IgD-negative memory B cell (primary cell): ENCODE results near the gene EMD. TPM values are rescaled to one million over a fixed set of nuclear protein-coding genes. Genes with fewer than 3 reads are reported as not detected.
A peak's percentile ranks its signal among the peaks of the same experiment; 100 is the strongest.

Source experiments
- H3K27ac Mint-ChIP-seq, 3 donors: one replicate each; pipeline ENCODE4 v1.8.0; 2020 to 2022; ENCODE audit warnings: mild to moderate bottlenecking in 3 of 3, mixed read lengths in 3 of 3, moderate library complexity in 1 of 3
- H3K27me3 Mint-ChIP-seq: one replicate; pipeline ENCODE4 v1.8.0; 2021; ENCODE audit warnings: mixed read lengths
- H3K36me3 Mint-ChIP-seq: one replicate; pipeline ENCODE4 v1.8.0; 2020; ENCODE audit warnings: mild to moderate bottlenecking, mixed read lengths
- H3K4me1 Mint-ChIP-seq, 3 donors: one replicate each; pipeline ENCODE4 v1.8.0; 2020 to 2022; ENCODE audit warnings: mixed read lengths in 3 of 3, mild to moderate bottlenecking in 1 of 3
- H3K4me3 Mint-ChIP-seq, 4 donors: one replicate each; pipeline ENCODE4 v1.8.0; 2020 to 2022; ENCODE audit warnings: mild to moderate bottlenecking in 4 of 4, mixed read lengths in 4 of 4, moderate library complexity in 3 of 4
- H3K9me3 Mint-ChIP-seq, 3 donors: one replicate each; pipeline ENCODE4 v1.8.0; 2020 to 2021; ENCODE audit warnings: mixed read lengths in 3 of 3, mild to moderate bottlenecking in 1 of 3
- polyA plus RNA-seq: library from polyadenylated mRNA; unstranded; fragments of 300-500 nt; fragmentation: Illumina TruSeq; gene quantifications from one replicate; pipeline ENCODE4 v1.2.3, GENCODE V29; 2021

Gene EMD
- polyA plus RNA-seq, 1 donor from 2014 or later: 32.4 TPM

DNA sequence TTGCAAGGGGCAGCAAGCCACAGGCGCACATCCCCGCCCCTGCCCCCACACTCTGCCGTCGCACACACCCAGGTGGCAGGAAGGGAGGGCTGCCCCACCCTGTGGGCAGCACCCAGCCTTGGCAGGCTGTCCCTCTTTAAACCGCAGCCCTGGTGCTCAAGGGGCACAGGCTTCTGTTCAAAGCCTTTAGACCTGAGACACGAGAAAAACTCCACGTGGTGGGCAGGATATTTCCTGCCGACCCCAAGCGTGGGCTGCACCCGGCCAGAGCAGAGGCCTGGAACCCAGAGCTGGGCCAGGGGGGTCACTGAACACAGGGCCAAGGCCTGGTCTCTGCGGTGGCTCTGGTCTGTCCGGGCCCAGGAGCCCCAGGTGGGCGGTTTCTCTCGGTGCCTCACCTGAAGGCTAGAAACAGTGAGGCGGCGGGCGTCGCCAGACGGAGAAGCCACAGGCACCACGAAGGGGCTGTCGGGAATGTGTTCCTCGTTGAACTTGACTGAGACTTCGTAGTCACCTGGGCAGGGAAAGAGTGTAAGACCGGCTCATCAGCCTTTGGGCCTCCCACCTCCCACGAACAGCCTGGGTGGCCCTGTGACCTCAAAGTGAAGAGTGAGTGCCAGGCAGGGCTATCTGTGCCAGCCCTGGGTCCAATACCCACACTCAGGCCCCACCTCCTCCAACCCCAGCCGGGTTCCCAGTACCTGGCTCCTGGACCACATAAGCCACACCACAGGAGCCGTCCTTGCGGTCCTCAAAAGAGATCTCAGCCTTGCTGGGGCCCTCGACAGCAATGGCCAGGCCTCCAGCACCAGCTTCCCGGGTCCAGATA, 27.7 kb upstream of the EMD start:
- Mint-ChIP-seq H3K4me1 (peaks cover 5 to 17% (median 16%) of the 10 kb centered on the region in 3 donors), H3K27ac (peak overlapping the region; percentile 71 to 92 (median 91)), H3K27me3 (no peaks in the 10 kb centered on the region), H3K4me3 (peak overlapping the region; percentile 21 to 82 (median 78)), H3K9me3 (no peaks in the 10 kb centered on the region), H3K36me3 (peaks cover 4% of the 10 kb centered on the region)

DNA sequence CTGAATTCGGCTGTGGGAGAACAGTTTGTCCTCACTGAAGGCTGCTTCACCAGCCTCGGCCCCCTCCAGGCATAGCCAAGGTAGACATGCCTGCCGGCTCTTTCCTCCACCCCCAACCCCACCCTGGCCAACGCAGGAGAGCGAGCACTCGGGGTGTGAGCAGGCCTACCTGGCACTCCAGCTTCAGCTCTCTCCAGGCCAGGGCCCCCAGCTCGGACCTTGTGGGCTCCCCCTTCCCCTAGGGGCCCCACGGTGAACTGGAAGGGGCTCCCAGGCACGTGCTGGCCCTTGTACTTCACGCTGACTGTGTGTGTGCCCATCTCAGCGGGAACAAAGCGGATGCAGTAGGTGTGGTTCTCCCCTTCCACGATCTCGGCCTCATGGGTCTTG, 27.1 kb upstream of the EMD start:
- Mint-ChIP-seq H3K4me3 (peak overlapping the region in 3 of 4 donors; percentile 76 to 81 (median 78)), H3K9me3 (no peaks in the 10 kb centered on the region), H3K27ac (peak overlapping the region; percentile 71 to 92 (median 91)), H3K27me3 (no peaks in the 10 kb centered on the region), H3K36me3 (peaks cover 4% of the 10 kb centered on the region), H3K4me1 (peaks cover 5 to 17% (median 15%) of the 10 kb centered on the region in 3 donors)

DNA sequence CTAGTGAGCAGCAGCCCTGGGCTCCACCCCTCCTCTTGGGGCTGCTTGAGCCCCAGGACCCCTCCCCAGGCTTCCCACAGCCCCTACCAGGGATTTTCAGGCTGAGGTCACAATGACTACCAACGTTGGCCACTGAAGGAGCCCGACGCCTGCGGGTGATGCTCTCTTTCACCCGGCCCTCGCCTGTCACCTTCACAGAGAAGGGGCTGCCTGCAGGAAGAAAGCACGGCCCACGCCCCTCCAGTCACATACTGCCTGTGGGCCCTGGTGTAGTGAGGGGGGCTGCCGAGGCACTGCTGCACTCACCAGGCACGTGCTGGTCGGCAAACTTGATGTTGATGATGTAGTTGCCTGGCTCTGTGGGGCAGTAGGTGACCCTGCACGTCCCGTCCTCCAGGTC, 26.6 kb upstream of the EMD start:
- H3K4me3 Mint-ChIP-seq: peak overlapping the region in 3 of 4 donors; percentile 48 to 81 (median 78)
- H3K4me1 Mint-ChIP-seq: peaks cover 5 to 12% (median 10%) of the 10 kb centered on the region in 3 donors
- H3K9me3 Mint-ChIP-seq: no peaks in the 10 kb centered on the region
- H3K27ac Mint-ChIP-seq: peak overlapping the region in 2 of 3 donors; percentile 59 to 91
- H3K27me3 Mint-ChIP-seq: no peaks in the 10 kb centered on the region
- no peaks in the 10 kb centered on the region for H3K36me3 Mint-ChIP-seq

DNA sequence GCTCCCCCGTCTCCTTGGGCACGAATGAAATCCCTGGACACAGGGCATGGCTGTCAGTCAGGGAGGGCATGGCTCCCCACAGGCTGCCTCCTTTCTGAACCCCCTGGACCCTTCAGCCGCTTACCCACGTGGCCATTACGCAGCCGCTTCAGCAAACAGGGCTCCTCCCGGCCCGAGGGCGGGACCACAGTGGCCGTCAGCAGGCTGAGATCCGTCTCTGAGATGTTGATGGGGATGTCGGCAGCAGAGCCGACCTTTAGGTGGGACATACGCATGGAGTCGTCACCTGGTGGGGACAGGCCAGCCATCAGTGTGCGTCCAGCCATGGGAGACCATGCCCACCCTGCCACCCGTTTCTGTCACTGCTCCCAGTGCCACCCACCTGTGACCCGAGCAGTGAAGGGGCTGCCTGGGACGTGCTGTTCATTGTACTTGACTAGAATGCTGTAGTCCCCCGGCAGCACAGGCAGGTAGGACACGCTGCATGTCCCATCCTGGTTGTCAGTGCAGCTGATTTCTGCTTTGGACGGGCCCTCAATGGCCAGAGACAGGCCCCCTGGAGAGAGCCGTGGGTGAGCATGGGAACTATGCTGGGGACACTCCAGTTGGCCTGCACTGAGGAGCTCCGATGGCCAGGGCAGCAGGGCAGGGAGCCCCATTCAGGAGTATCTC, 25.8 kb upstream of the EMD start:
- H3K9me3 Mint-ChIP-seq: no peaks in the 10 kb centered on the region
- peak overlapping the region in 2 of 3 donors; percentile 74 to 87 for H3K27ac Mint-ChIP-seq
- H3K27me3 Mint-ChIP-seq: no peaks in the 10 kb centered on the region
- H3K36me3 Mint-ChIP-seq: no peaks in the 10 kb centered on the region
- peaks cover 5 to 11% (median 7%) of the 10 kb centered on the region in 3 donors for H3K4me1 Mint-ChIP-seq
- peak overlapping the region in 3 of 4 donors; percentile 27 to 45 (median 28) for H3K4me3 Mint-ChIP-seq

DNA sequence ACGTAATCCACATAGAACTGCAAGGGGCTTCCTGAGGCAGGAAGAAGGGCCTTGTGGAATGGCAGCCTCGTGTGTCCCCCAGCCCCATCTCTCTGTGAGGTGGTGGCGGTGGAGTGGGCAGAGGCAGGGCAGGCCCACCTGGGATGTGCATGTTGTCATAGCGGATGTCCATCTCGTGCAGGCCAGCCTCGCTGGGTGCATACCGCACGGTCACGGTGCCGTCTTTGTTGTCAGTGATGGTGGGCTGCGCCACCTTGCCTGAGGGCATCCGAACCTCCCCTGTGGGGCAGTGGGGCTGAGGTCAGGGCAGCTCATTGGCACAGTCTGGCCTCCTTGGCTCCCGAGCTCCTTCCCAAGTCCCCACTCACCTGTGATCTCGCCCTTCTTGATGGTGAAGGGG, 25.1 kb upstream of the EMD start:
- H3K9me3 Mint-ChIP-seq: no peaks in the 10 kb centered on the region
- no peak overlapping the region for H3K4me3 Mint-ChIP-seq
- peaks cover 5 to 10% (median 8%) of the 10 kb centered on the region in 3 donors for H3K4me1 Mint-ChIP-seq
- H3K27ac Mint-ChIP-seq: peak overlapping the region in 2 of 3 donors; percentile 74 to 87
- H3K36me3 Mint-ChIP-seq: no peaks in the 10 kb centered on the region
- no peaks in the 10 kb centered on the region for H3K27me3 Mint-ChIP-seq

- no peaks in the 10 kb centered on the region for H3K27me3 Mint-ChIP-seq
- peaks cover 5 to 9% (median 8%) of the 10 kb centered on the region in 3 donors for H3K4me1 Mint-ChIP-seq
- H3K27ac Mint-ChIP-seq: peak overlapping the region in 2 of 3 donors; percentile 35 to 69
- no peaks in the 10 kb centered on the region for H3K36me3 Mint-ChIP-seq
- no peaks in the 10 kb centered on the region for H3K9me3 Mint-ChIP-seq
- no peak overlapping the region for H3K4me3 Mint-ChIP-seq
Observed at GRCh38 chrX:154354516-154354915, 24.6 kb upstream of the EMD start.

DNA sequence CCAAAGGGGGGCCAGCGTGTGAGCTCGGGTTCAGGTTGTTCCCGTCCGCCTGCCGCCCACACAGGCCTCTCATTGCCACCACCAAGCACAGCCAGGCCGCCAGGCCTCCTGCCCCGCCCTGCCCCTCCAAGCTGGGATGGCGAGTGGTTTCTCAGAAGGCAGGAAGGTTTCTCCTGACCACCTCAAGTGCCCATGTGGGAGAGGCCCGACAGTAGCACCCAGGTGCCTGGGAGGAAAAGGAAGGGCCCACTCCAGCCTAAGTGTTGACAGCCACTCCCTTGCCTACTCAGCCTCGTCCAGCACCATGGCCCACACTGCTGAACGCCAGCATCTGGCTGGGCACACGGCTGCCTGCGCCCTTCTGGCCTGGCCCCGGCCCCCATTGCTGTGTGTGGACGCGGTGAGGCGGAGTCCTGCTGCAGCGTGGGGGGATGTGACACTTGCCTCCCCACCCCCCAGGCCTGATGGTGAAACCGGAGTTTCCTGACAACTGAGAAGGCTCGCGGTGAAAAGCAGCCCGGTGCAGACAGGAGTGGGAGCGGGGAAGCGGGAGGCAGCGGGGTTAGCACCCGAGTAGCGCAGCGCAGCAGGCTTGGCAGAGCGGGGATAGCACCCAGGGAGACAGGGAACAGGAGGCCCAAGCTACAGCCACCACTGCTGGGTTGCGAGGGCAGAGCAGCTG, 23.9 kb upstream of the EMD start:
- Mint-ChIP-seq H3K36me3 (no peaks in the 10 kb centered on the region), H3K27ac (peak overlapping the region in 1 of 3 donors; percentile 69), H3K4me1 (peaks cover 5 to 9% (median 8%) of the 10 kb centered on the region in 3 donors), H3K4me3 (peak overlapping the region in 1 of 4 donors; percentile 75), H3K9me3 (no peaks in the 10 kb centered on the region), H3K27me3 (no peaks in the 10 kb centered on the region)

- no peaks in the 10 kb centered on the region for H3K9me3 Mint-ChIP-seq
- no peak overlapping the region for H3K27ac Mint-ChIP-seq
- H3K36me3 Mint-ChIP-seq: no peaks in the 10 kb centered on the region
- H3K4me3 Mint-ChIP-seq: no peak overlapping the region
- H3K27me3 Mint-ChIP-seq: no peaks in the 10 kb centered on the region
- peaks cover 5 to 9% (median 8%) of the 10 kb centered on the region in 3 donors for H3K4me1 Mint-ChIP-seq
Observed at GRCh38 chrX:154355776-154356140, 23.3 kb upstream of the EMD start.

GRCh38 chrX:154356596-154356995, 22.5 kb upstream of the EMD start:
- no peaks in the 10 kb centered on the region for H3K36me3 Mint-ChIP-seq
- H3K4me1 Mint-ChIP-seq: peaks cover 0 to 5% (median 5%) of the 10 kb centered on the region in 3 donors
- H3K27ac Mint-ChIP-seq: no peak overlapping the region
- H3K4me3 Mint-ChIP-seq: no peak overlapping the region
- H3K27me3 Mint-ChIP-seq: no peaks in the 10 kb centered on the region
- no peaks in the 10 kb centered on the region for H3K9me3 Mint-ChIP-seq

DNA sequence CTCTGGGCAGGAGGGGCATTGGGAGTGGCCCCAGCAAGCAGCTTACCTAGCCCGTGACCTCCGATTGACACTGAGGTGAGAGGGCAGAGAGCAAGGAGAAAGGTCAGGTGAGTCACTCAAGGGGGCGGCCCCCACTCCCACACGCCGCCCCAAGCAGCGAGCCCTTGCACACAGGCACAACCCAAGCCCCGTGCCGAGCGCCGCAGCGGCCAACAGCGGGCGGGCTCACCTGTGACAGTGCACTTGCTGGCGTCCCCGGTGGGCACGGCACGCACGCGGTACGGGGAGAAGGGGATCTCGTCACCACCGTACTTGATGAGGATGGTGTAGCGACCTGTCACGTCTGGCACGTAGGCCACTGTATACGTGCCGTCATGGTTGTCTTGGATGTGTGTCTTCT, 21.9 kb upstream of the EMD start:
- Mint-ChIP-seq H3K4me3 (no peak overlapping the region), H3K36me3 (no peaks in the 10 kb centered on the region), H3K4me1 (peaks cover 0 to 3% (median 2%) of the 10 kb centered on the region in 3 donors), H3K27me3 (no peaks in the 10 kb centered on the region), H3K27ac (peak overlapping the region in 1 of 3 donors; percentile 53), H3K9me3 (no peaks in the 10 kb centered on the region)

DNA sequence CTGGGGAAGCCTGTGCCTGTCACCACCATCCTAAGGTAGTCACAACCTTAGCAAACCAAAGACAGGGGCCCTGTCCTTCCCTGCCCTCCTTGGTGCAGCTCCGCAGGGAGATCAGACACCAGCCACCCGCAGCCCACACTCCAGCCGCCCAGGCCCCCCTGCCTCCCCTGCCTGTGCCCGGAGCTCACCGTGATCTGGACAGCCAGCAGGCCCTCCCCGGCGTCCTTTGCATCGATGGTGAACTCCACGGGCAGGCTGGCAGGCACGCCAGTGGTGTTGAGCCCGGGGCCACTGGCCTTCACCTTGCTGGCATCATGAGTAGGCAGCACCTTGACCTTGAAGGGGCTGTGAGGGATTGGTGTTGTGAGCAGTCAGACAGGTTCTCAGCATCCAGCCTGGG, 21.1 kb upstream of the EMD start:
- Mint-ChIP-seq H3K4me3 (no peak overlapping the region), H3K9me3 (no peaks in the 10 kb centered on the region), H3K27me3 (no peaks in the 10 kb centered on the region), H3K27ac (no peak overlapping the region), H3K4me1 (peaks cover 0 to 3% (median 2%) of the 10 kb centered on the region in 3 donors), H3K36me3 (no peaks in the 10 kb centered on the region)

GRCh38 chrX:154358829-154359228, 20.3 kb upstream of the EMD start:
- Mint-ChIP-seq H3K27me3 (no peaks in the 10 kb centered on the region), H3K27ac (peak overlapping the region in 1 of 3 donors; percentile 70), H3K4me3 (peak overlapping the region in 1 of 4 donors; percentile 67), H3K9me3 (no peaks in the 10 kb centered on the region), H3K36me3 (no peaks in the 10 kb centered on the region), H3K4me1 (peaks cover 0 to 1% (median 0%) of the 10 kb centered on the region in 3 donors)

- peak overlapping the region in 2 of 3 donors; percentile 27 to 70 for H3K27ac Mint-ChIP-seq
- H3K36me3 Mint-ChIP-seq: no peaks in the 10 kb centered on the region
- no peak overlapping the region for H3K4me3 Mint-ChIP-seq
- no peaks in the 10 kb centered on the region for H3K27me3 Mint-ChIP-seq
- H3K4me1 Mint-ChIP-seq: peaks cover 0 to 1% (median 0%) of the 10 kb centered on the region in 3 donors
- H3K9me3 Mint-ChIP-seq: no peaks in the 10 kb centered on the region
Observed at GRCh38 chrX:154359362-154360154, 19.5 kb upstream of the EMD start.

DNA sequence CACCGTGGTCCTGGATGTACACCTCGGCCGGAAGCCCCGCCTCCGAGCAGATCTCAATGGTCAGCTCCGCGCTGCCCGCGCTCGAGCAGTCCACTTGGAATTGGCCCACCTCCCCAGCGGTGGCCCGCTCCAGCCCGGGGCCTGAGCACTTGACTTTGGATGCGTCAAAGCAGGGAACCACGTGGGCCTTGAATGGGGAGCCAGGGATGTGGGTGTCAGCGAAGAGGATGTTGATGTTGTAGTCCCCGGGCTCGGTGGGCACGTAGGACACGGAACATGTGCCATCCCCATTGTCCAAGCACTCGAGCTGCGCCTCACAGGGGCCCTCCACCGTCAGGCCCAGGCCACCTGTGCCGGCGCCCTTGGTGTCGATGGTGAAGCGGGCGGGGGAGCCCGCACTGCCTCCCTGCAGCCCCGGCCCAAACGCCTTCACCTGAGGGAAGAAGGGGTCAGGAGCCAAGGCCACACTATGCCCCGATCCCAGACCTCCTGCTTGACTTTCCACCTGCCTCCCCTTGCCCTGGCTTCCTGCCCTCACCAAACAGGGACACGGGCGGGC, 18.9 kb upstream of the EMD start:
- no peak overlapping the region for H3K4me3 Mint-ChIP-seq
- H3K27me3 Mint-ChIP-seq: no peaks in the 10 kb centered on the region
- peaks cover 0 to 1% (median 0%) of the 10 kb centered on the region in 3 donors for H3K4me1 Mint-ChIP-seq
- H3K36me3 Mint-ChIP-seq: no peaks in the 10 kb centered on the region
- peak overlapping the region in 1 of 3 donors; percentile 85 for H3K27ac Mint-ChIP-seq
- no peaks in the 10 kb centered on the region for H3K9me3 Mint-ChIP-seq
